ENCODE measurements around the gene MAPK8.
"Not testable (repeated sequence)": the region's sequence is repeated elsewhere in the genome, so short reads cannot be mapped to it uniquely, and the experiment has no call there.

Gene MAPK8

DNA sequence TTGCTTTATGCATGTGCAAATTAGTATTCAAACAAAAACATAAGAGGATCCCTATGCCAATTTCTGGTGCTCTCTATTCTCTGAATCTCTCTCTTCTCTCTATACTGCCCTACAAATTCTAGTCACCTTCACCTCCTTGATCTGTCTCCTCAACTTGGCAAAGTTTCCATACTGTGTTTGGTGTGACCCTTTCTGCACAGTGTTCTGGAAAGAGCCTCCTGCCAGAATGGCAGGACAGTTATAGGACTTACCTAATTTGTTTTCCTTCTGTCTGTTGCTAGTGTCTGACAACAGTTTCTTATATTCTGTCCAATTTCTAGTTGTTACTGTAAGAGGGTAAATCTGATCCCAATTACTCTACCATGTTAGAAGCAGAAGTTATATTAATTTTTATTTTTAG is 34.3 kb downstream of the MAPK8 start:
- no peak for DNase-seq

DNA sequence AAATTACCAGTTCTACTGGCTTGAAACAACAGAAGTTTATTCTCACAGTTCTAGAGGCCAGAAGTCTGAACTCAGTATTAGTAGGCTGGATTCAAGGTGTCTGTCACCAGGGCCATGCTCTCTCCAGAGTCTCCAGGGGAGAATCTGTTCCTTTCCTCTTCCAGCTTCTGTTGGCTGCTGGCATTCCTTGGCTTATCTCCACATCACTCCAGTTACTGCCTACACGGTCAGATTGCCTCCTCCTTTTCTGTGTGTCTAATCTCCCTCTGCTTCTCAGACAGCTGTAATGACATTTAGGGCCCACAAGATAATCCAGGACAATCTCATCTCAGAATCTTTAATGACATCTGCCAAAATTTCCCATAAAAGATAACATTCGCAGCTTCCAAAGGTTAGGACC is 36.6 kb downstream of the MAPK8 start:
- DNase-seq: no peak

GRCh38 chr10:48343921-48344598 is 37.6 kb downstream of the MAPK8 start:
- peak; percentile 6 for DNase-seq

- DNase-seq: not testable (repeated sequence)
Observed at GRCh38 chr10:48346248-48346647, 39.8 kb downstream of the MAPK8 start.

DNA sequence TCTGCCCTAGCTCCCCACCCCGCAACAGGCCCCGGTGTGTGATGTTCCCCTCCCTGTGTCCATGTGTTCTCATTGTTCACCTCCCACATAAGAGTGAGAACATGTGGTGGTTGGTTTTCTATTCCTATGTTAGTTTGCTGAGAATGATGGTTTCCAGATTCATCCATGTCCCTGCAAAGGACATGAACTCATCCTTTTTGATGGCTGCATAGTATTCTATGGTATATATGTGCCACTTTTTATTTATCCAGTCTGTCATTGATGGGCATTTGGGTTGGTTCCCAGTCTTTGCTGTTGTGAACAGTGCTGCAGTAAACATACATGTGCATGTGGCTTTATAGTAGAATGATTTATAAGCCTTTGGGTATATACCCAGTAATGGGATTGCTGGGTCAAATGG is 41.1 kb downstream of the MAPK8 start:
- DNase-seq: not testable (repeated sequence)

DNA sequence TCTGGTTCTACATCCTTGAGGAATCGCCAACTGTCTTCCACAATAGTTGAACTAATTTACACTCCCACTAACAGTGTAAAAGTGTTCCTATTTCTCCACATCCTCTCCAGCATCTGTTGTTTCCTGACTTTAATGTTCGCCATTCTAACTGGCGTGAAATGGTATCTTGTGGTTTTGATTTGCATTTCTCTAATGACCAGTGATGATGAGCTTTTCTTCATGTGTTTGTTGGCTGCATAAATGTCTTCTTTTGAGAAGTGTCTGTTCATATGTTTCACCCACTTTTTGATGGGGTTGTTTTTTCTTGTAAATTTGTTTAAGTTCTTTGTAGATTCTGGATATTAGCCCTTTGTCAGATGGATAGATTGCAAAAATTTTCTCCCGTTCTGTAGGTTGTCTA is 41.5 kb downstream of the MAPK8 start:
- DNase-seq: not testable (repeated sequence)

DNA sequence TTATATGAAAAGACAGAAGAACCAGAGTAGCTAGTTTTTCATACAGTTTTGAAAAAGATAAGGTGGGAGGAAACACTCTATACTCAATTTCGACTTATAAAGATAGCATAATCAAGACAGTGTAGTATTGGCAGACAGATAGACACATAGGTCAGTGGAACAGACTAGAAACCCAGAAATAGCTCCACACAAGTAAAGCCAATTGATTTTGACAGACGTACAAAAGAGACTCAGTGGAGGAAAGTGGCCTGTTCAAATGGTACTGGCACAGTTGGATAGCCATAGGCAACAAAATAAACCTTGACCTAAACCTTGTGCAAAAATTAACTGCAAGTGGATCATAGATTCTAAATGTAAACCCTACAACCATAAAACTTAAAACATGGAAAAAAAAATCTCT is 46.8 kb downstream of the MAPK8 start:
- no peak for DNase-seq

GRCh38 chr10:48357631-48358030 is 51.2 kb downstream of the MAPK8 start:
- no peak for DNase-seq

GRCh38 chr10:48358162-48358561 is 51.7 kb downstream of the MAPK8 start:
- no peak for DNase-seq

DNA sequence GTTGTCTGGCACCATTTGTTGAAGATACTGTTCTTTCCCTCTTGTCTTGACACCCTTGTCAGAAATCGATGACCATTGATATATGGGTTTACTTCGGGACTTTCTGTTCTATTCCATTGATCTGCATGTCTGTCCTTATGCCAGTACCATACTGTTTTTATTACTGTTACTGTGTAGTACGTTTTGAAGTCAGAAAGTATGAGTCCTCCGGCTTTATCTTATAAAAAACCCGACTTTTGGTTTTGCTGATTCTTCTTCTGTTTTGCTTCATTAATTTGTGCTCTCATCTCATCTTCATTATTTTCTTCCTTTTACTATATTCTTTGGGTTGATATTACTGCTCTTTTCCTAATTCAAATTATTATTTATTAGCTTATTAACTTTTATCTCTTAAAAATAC is 52.4 kb downstream of the MAPK8 start:
- no peak for DNase-seq

- DNase-seq: no peak
Observed at GRCh38 chr10:48361176-48361575, 54.7 kb downstream of the MAPK8 start.

GRCh38 chr10:48363617-48364355 is 57.3 kb downstream of the MAPK8 start:
- peak; percentile 54 for DNase-seq

DNA sequence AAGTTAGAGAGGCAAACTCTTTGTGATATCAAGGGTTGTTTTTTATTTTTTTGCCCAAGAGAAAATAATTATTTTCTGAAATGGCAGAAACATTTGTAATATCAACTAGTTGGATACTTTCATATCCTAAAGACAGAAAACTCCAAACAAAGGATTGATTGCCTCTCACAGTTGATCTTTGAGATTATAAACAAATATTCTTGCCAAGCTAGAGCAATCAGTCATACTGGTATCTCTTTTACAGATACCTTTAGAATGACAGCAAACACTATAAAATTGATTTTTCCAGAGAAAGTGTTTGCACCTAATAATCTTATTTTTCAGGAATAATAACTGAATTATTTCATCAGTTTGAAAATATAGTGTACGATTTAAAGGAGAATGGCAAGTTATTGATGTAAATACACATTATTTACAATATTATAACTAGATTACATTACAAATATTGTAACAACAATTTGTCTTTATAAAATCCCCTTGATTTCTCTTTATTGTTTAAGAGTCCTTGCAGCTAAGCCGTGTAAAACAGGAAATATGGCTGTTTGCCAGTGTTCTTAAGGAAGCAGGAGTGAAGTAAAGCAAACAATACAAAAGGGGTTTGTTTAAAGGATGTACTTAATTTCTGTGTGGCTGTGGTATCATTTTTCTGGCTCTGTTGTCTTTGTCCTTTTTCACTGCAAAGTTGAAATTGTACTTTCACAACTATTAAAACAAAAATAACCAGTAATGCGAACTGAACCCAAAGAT is 58.4 kb downstream of the MAPK8 start:
- DNase-seq: no peak

DNA sequence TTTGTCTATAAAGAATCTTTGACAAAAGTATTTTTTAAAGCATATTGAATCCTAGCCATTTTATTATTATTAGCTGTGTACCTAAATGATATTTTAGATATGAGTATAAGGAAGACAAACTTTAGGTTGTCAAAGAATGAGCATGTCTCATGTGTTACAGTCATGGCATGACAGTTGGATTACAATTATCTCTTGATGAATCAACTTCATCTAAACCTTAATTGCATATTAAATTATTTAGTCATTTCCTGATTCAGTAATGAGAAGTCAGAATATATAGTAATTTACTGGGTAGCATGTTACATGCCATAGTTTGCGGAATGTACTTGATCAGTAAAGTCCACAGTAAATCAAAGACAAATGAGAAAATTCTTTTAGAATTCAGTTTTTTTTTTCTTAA is 59.2 kb downstream of the MAPK8 start:
- no peak for DNase-seq

GRCh38 chr10:48366261-48366660 is 59.8 kb downstream of the MAPK8 start:
- no peak for DNase-seq

- DNase-seq: no peak
Observed at GRCh38 chr10:48369501-48369900, 63.0 kb downstream of the MAPK8 start.

GRCh38 chr10:48377751-48378530 is 71.5 kb downstream of the MAPK8 start:
- no peak for DNase-seq

DNA sequence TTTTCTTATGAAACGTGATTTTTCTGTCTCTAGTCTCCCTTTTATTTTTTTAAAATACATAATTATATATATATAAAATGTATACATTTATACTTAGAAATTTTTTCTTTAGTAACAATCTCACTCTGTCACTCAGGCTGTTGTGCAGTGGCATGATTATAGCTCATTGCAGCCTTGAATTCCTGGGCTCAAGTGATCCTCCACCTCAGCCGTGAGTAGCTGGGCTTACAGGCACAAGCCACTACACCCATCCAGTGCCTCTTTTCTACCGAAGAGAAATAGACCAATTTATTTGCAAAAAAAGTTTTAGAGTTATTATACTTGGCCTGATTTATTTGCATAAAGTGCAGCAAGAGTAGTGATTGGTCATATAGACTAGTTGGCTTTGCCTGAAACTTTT is 72.2 kb downstream of the MAPK8 start:
- no peak for DNase-seq

DNA sequence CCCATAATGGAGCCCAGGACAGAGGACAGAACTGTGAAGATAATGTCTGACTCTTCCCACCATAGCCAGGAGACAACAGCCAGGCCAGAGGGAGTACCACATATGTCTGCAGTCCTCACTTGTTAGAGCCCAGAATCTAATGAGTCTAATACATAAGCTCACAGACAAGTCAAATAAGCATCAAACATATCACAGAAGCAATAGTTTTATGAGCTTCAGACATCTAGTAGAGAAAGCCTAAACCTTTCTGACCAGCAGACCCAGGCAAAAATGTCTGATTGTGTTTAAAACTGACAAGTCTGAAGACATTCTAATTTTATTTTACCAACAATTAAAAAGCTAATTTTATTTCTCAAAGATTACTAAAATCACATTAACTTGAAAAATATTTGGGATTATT is 75.5 kb downstream of the MAPK8 start:
- DNase-seq: no peak

DNA sequence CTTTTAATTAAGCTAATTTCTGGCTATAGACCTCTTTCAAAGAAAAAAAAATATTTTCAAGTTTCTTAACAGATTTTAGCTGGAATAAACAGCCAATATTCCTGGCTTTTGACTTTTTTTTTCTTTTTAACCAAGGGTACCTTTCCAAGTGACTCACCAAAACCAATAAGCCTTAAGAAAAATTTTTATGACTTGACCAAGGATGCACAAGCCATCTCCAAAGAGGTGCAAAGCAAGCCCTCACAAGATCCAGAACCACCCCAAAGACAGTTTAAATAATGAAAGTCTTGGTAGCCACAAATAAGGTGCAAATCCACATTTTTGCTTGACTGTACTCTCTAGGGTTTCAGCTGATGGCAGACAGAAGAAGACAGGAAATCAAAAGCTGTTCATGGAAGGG is 76.5 kb downstream of the MAPK8 start:
- no peak for DNase-seq

DNA sequence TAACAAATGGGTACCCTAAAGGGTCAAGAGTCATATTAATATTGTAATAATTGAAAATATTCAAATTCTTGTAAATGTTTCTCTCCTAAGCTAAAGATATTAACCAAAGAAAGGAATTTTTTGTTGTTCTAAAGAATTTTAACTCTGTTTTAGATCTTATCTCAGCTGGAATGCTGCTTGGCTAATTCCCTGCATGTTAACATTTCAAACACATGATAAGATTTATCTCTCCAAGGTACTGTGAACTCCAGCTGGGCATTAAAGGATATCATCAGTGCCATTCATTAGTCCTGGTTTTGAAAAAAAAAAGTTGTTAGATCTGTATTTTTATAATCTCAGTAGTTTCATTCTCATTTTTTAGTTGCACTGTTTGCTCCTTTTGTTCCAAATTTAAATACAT is 76.9 kb downstream of the MAPK8 start:
- no peak for DNase-seq

DNA sequence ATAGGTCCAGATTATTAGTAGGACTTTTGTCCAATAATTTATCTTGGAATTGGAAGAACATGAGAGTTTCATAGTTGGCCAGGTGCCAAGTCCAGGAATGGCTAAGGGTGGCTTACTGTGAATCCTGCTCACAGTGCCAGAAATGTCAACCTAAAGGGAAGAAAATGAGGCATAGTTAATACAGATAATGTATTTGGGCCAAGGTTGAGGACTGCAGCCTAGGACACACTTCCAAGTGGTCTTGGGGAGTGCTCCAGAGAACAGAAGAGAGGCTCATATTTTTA is 78.2 kb downstream of the MAPK8 start:
- peak; percentile 33 for DNase-seq

DNA sequence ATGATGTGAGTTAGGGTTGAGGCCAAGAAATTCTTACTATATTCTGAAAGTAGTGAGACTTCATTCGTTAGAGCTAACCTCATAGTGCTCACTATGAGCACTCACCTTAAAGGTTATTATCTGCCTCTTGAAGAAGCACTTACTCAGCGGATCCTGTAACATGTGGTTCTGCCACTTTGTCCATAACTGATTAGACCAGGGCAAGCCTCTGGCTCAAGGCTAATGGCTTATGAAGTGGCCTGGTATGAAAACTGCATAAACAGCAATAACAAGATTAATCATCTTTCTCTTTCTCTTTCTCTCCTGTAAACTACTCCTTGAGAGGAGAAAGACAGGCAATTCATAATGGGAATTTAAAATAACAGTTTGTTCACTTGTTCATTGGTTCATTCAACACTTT is 82.8 kb downstream of the MAPK8 start:
- DNase-seq: no peak

Measured in NCI-H446 treated with DMSO at 0.1 percent for 48 hours (cell line).